22Rv1 (cell line): ENCODE results near the gene NIPAL3.
"Not testable (repeated sequence)": the region's sequence is repeated elsewhere in the genome, so short reads cannot be mapped to it uniquely, and the experiment has no call there.

Experiments
- H3K27ac ChIP-seq: fragments of 450-650 bp; 2 replicates; pipeline ENCODE4 v1.5.1; 2017
- CTCF ChIP-seq: fragments of 450-650 bp; IDR thresholded peaks from 2 replicates; pipeline ENCODE4 v1.5.1; 2017; ENCODE audit warnings: mild to moderate bottlenecking
- ZFX ChIP-seq: fragments of 450-650 bp; IDR thresholded peaks from 2 replicates; pipeline ENCODE4 v1.6.1; 2017; ENCODE audit warnings: antibody characterized with exemption, borderline replicate concordance

NIPAL3 gene

GRCh38 chr1:24437631-24438396, 22.2 kb downstream of the NIPAL3 start:
- TF ChIP-seq ZFX: no peak
- no peak for TF ChIP-seq CTCF
- no peak overlapping the region for H3K27ac ChIP-seq

GRCh38 chr1:24438423-24438901, 22.9 kb downstream of the NIPAL3 start:
- TF ChIP-seq ZFX (no peak), CTCF (no peak)
- H3K27ac ChIP-seq: no peak overlapping the region

- no peak overlapping the region for H3K27ac ChIP-seq
- TF ChIP-seq CTCF (no peak), ZFX (no peak)
Observed at GRCh38 chr1:24440436-24440835, 24.8 kb downstream of the NIPAL3 start.

GRCh38 chr1:24441480-24441879, 25.9 kb downstream of the NIPAL3 start:
- no peak overlapping the region for H3K27ac ChIP-seq
- TF ChIP-seq ZFX (no peak), CTCF (no peak)

GRCh38 chr1:24441996-24442668, 26.5 kb downstream of the NIPAL3 start:
- H3K27ac ChIP-seq: no peak overlapping the region
- no peak for TF ChIP-seq CTCF
- TF ChIP-seq ZFX: no peak

- H3K27ac ChIP-seq: no peak overlapping the region
- no peak for TF ChIP-seq ZFX
- no peak for TF ChIP-seq CTCF
Observed at GRCh38 chr1:24442764-24443163, 27.2 kb downstream of the NIPAL3 start.

- H3K27ac ChIP-seq: no peak overlapping the region
- TF ChIP-seq ZFX (no peak), CTCF (no peak)
Observed at GRCh38 chr1:24443241-24443656, 27.6 kb downstream of the NIPAL3 start.

- not testable (repeated sequence) for H3K27ac ChIP-seq
Observed at GRCh38 chr1:24446446-24446845, 30.8 kb downstream of the NIPAL3 start.
